Neural cell (in vitro differentiated cells): Measurements from ENCODE around the gene HOXB1.

Experiments used
- CTCF ChIP-seq: fragments of 450-650 bp; IDR thresholded peaks from 2 replicates; pipeline ENCODE4 v1.5.1; 2014; ENCODE audit warnings: antibody characterized with exemption, mild to moderate bottlenecking, moderate library complexity; ENCODE audit not compliant: poor library complexity, severe bottlenecking
- EP300 ChIP-seq: fragments of 450-650 bp; conservative IDR thresholded peaks from 2 replicates; pipeline ENCODE4 v1.6.1; 2014; ENCODE audit warnings: antibody characterized with exemption, mild to moderate bottlenecking, moderate library complexity; ENCODE audit not compliant: poor library complexity, severe bottlenecking
- EZH2 ChIP-seq: fragments of 200-600, 300-800 bp; shearing (Covaris generic), sonication (generic); IDR thresholded peaks from 2 replicates; pipeline ENCODE4 v1.6.1; 2014; ENCODE audit warnings: antibody characterized with exemption, low read length, borderline replicate concordance, mild to moderate bottlenecking; ENCODE audit not compliant: insufficient read depth, poor library complexity, severe bottlenecking
- MXI1 ChIP-seq: fragments of 450-650 bp; conservative IDR thresholded peaks from 2 replicates; pipeline ENCODE4 v1.6.1; 2014; ENCODE audit warnings: antibody characterized with exemption, mild to moderate bottlenecking; ENCODE audit not compliant: poor library complexity, severe bottlenecking
- POLR2AphosphoS5 ChIP-seq: IDR thresholded peaks from 2 replicates; pipeline ENCODE4 v1.6.1; 2012
- RAD21 ChIP-seq: fragments of 450-650 bp; conservative IDR thresholded peaks from 2 replicates; pipeline ENCODE4 v1.6.1; 2014; ENCODE audit warnings: antibody characterized with exemption, mild to moderate bottlenecking, moderate library complexity
- REST ChIP-seq: IDR thresholded peaks from 2 replicates; pipeline ENCODE4 v1.6.1; 2012; ENCODE audit warnings: borderline replicate concordance
- TAF1 ChIP-seq: IDR thresholded peaks from 2 replicates; pipeline ENCODE4 v1.6.1; 2012; ENCODE audit warnings: low read depth

- TF ChIP-seq CTCF (no peak), EZH2 (no peak), RAD21 (no peak), POLR2AphosphoS5 (no peak), EP300 (no peak), MXI1 (no peak), REST (no peak), TAF1 (no peak)
Observed at GRCh38 chr17:48548523-48549280, 17.9 kb upstream of the HOXB1 start.
